GM18868 (cell line): ENCODE results near the gene SCUBE3.
A peak's percentile ranks its signal among the peaks of the same experiment; 100 is the strongest.

Experiments
- ATAC-seq: cut with Tn5 transposase; IDR thresholded peaks from one replicate; pipeline ENCODE4 v1.9.1; 2021; ENCODE audit warnings: mild to moderate bottlenecking, moderate library complexity; ENCODE audit not compliant: unreplicated experiment

The SCUBE3 gene

DNA sequence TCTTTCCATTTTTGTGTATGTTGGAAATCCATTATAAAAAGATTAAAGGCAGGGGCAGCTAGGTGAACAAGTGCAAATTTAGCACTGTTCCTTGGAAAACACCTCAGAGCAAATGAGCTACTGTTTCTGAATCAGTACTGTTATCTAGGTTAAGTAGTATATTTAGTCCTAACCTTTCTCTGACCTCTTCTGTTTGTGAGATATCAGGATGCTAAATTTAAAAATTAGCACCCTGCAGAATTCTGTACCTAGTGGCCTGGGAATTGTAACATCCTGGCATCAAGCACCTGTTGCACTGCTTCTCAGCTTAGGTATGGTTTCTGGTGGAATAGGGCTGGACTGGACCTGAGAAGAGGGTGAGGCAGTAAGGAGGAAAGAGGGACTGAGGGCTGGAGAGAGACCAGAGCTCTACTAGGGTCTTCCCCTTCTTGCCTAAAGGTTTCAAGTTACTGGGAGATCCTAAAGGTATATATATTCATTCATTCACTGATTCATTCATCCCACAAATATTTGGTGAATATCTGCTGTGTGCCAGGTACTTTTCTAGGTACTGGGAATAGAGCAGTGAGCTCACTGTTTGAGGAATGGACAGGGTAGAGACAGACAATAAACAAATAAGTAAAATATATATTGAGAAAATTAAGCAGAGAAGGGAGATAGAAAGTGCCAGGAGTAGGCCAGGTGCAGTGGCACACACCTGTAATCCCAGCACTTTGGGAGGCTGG is 51.0 kb downstream of the SCUBE3 start:
- no peak for ATAC-seq

DNA sequence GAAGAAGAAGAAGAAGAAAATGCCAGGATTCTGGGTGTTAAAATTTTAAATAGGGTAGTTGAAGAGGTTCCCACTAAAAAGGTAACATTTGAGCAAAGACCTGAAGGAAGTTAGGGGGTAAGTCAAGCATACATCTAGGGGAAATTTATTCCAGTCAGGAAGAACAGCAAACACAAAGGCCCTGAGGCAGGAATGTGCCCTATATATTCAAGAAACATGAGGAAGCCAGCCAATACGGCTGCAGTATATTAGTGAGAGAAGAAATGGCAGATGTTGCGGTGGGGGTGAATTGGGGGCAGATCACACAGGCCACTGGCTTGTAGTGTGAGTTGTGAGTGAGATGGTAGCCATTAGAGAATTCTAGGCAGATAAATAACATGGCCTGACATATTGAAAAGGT is 51.8 kb downstream of the SCUBE3 start:
- ATAC-seq: no peak

DNA sequence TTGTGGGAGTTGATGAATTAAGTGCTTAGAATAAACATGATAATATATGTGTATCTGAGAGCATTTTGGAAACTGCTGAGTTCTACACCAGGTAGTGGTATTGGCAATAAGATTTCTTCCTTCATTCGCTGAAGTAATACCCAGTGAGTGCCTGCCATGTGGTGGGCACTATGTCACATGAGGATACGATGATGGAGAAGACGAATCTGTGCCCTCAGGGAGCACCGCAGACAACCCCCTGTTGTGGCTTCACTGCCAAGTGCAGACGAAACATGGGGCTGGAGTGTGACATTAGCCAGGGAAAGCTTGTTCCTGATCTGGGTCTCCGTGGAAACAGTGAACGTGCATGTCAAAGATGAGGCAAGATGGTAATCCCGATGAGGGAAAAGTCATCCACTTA is 53.7 kb downstream of the SCUBE3 start:
- no peak for ATAC-seq

DNA sequence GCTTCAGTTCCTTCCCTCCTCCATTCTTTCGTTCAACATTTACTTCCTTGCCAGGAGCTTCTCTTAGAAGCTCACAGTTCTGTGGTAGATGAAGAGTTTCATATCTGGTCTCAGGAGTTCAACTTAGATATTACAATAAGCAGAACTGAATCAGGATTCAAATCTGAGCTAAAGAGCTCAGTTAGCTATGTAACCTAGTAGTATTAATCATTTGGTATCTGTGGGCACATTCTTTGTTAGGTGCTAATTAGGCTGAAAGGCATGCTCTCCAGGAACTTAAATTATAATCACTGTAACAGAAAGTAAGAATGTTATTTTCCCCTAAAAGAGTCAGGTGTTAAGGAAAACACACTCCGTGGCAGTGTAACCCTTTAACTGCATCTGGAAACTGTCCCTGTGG is 54.1 kb downstream of the SCUBE3 start:
- ATAC-seq: no peak

DNA sequence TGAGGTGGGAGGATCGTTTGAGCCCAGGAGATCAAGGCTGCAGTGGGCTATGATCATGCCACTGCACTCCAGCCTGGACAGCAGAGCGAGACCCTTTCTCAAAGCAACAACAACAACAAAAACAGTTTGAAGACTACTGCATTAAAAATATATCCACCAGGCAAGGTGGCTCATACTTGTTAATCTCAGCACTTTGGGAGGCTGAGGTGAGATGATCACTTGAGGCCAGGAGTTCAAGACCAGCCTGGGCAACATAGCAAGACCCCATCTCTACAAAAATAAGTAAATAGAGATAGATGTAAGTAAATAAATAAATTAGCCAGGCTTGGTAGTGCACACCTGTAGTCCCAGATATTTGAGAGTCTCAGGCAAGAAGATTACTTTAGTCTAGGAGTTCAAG is 58.2 kb downstream of the SCUBE3 start:
- no peak for ATAC-seq

DNA sequence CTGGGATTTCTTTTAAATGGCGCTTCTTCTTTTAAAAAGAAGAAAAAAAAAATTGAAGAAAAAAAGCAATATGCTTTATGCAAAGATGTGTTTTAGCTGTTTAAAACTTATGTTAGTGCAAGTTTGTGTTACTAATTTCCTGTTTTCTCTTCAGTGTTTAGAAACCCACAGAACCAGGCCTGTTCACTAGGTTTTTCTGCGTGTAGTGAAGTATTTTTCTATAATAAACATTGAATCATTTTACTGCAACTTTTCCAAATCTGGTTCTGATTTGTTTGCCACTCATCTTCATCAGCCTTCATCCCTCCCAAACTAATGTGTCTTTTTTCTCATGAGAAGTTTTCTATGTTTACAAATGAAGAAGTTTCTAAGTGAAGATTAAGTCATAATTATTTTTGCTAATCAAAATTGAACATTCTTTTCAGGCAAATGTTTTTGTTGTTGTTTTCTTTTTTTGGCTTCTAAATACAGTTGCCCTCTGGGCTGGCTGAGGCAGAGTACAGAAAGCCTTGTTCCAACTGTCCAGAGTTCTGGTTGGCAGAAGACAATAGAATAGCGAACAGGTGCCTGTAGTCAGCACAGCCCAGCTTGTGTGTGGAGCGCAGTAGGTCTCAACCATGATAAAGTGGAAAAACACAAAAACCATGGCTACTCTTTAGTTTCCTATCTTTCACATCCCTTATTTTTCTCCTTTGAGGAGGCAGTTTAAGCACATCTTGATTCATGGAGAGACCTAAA is 60.2 kb downstream of the SCUBE3 start:
- ATAC-seq: no peak

DNA sequence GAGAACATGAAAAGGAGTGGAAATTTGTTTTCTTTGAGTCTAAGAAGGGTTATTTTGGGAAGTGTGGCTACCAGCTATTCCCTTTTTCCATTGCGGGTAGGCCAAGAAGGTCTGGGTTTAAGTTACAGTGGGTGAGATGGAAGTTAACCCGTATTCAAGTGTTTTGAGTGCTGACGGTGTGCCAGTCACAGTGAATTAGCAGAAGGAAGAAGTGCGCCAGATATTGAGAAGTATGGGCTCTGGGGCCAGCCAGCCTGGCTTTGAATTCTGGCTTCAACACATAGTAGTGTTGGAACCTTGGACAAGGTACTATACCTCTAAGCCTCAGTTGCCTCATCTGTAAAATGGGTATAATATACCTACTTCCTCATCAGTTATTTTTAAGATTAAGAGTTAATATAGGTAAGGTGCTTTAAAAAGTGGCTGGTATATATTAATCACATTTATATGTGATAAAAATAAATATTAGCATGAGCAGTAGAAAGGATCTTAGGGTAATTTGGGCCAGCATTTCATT is 62.0 kb downstream of the SCUBE3 start:
- no peak for ATAC-seq

DNA sequence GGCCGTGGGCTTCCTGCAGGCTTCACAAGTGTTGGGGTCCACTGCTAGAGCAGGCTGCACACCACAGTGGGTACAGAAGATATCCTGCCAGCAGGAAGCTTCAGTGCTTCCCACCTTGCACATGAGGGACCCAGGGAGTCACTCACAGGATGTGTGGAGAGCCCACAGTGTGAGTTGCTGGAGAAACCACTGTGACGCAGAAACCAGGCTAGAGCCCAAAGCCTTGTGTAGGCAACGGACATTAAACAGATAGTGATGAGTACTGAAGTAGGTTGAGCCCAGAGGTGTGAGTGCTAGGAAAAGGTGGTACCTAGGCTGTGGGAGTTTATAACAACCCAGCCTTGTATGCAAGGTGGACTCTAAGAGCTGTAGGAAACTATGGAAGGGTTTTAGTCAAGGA is 65.0 kb downstream of the SCUBE3 start:
- ATAC-seq: no peak

DNA sequence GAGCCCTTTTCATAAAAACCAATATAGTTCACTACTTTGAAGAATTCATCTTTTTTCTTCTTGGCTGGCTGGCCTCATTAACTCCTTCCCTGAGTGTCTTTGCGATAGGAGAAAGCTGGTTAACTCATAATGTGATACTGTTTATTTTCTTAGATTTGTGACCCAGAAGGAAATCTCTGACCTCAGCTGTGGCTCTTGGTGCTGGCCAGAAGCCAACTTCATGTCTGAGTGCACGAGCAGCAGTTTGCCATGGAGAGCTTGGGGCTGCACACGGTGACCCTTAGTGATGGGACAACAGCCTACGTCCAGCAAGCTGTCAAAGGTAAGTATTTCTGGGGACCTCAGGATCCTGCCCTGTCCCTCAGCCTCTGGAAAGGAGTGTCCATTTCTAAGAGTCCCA is 67.1 kb downstream of the SCUBE3 start:
- no peak for ATAC-seq

DNA sequence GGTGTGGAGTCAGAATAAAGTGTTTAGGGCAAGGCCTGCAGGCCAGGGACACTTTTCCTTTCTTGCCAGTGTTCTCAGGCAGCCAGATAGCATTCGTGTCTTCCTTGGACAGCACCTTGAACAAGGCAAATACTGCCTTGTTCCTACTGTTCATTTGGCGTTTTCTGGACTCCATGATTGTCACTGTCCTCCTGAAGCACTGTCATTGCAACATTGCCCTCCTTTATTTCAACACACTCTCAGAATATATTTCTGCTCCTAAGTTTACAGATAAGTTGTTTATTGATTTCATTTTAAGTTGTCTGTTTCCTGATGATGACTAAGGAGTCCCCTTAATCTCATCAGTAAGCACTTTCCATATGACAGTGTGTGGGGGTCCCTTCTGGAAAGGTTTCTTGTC is 68.7 kb downstream of the SCUBE3 start:
- ATAC-seq: no peak

DNA sequence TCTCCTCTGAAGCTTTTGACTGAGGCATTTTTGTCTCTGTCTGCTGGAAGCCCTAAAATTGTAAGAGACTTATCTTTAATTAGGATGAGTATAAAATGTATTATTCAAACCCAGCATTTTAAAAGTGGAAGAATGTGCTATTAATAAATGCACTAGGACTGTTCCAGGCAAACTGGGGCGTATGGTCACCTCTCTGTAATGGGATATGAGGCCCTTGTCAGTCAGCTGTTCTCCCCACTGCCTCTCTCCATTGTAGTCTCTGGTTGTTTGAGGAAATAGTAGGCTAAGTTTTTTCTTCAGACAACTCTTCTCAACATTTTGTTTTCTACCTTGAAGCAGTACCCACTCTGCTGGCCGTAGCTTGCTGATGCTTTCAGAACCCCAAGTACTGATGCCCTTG is 69.6 kb downstream of the SCUBE3 start:
- ATAC-seq: no peak

DNA sequence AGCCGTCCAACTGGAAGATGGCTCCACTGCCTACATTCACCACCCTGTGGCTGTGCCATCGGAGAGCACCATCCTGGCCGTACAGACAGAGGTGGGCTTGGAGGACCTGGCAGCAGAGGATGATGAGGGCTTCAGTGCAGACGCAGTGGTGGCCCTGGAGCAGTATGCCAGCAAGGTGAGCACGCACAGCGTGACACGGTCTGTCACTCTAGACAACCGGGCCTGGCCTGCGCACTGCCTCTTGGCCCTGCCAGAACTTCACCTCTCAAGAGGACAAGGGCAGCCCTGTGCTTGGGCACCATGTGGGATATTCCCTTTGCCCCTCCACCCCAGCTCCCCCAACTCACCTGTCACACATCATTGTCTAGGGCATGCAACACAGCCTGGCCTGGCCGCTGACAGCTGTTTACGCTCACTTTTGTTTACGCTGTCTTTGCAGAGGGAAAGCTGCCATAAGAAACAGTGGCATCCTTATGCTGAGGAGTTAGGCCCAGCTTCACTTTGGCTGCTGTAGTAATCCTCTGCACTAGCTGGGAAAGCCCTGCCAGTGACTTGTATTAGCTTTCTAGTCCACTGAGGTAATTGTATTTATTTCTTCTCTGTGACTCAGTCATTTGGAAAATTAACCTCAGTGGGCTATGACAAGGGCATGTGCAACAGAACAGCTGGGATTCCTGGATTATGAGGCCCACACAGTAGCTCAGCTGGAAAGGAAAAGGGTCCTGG is 74.1 kb downstream of the SCUBE3 start:
- no peak for ATAC-seq

DNA sequence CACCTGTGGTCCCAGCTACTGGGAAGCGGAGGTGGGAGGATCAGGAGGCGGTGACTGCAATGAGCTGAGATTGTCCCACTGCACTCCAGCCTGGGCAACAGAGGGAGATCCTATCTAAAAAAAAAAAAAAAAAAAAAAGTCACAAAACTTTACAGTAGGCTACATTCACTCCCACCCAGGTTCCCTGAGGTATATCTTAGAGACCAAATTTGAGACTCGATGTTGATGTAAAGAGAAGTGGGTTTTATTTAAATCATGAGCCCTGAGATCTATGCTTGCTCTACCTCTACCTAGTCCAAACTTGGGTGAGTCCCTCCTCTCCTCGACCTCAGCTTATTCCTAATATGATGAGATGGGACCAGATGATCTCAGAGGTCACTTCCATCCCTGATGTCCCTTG is 75.1 kb downstream of the SCUBE3 start:
- ATAC-seq: no peak

DNA sequence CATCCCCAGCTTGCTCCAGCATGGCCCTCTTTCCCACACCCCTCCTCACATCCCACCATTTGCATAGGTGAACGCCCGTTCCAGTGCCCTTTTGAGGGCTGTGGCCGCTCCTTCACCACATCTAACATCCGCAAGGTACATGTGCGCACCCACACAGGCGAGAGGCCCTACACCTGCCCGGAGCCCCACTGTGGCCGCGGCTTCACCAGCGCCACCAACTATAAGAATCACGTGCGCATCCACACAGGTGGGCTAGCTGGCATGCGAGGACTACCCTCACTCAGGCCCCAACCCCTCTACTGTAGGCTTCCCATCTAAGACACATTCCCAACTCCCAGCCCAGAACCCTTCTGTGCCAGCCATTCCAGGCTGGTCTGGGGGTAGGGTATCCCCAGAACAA is 77.7 kb downstream of the SCUBE3 start:
- no peak for ATAC-seq

DNA sequence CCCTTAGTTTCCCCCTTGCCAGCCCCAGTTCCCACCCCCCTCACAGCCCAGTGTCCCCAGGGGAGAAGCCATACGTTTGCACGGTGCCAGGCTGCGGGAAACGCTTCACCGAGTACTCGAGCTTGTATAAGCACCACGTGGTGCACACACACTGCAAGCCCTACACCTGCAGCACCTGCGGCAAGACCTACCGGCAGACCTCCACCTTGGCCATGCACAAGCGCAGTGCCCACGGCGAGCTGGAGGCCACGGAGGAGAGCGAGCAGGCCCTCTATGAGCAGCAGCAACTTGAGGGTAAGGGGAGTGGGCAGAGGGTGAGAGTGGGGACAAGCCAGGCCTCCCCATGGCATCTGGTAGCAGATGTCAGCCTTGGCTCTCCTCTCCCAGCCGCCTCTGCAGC is 78.7 kb downstream of the SCUBE3 start:
- ATAC-seq: no peak

DNA sequence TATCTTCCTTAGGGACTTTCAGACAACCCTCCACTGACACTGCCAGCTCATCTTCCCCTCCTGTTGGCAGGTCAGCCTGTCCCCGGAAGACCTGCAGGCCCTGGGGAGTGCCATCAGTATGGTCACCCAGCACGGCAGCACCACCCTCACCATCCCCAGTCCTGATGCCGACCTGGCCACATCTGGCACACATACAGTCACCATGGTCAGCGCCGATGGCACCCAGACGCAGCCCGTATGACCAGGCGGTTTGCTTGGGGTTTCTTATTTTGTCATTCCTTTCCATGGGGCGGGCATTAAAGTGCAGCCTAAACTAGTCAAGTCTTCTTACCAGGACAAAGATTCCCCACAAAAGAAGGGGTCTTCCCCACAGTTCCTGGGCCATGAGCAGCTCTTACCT is 79.9 kb downstream of the SCUBE3 start:
- ATAC-seq: no peak

DNA sequence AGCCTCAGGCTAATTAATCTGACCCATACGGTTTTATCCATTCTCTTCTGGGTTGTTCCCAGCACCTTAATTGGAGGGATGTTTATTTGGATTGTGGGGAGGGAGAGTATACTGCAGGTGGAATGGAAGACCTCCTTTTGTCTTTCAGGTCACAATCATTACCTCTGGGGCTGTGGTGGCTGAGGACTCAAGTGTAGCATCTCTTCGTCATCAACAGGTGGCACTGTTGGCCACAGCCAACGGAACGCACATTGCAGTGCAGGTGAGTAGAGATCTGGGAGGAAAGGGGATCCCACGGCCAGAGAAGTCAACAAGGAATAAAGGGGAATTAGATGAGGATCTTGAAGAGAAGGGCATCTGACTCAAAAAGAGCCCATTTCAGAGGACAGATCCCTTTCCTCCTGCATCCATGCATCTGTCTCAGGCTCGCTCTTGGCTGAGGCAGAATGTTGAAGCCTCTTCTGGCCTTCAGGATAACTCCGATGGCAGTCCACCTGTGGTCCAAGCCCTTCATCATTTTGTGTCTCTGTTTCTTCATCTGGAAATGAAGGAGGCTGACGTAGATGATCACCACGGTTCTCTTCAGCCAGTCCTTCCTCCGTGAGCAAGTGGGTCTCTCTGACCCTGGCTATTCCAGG is 80.7 kb downstream of the SCUBE3 start:
- ATAC-seq: peak; percentile 33

DNA sequence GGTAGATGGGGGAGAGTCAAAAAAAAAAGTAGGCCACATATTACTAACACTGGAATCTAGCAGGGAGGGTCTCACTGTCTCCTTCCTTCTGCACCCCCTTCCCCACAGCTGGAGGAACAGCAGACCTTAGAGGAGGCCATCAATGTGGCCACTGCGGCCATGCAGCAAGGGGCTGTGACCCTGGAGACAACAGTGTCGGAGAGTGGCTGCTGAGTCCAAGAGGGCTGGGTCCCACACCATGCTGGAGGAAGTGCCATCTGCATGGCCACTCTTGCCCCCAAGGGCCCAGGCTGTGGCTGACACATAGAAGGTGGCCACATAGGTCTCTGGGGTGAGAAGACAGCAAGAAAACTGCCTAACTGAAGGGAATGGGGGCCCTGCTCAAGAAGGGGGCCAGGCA is 81.3 kb downstream of the SCUBE3 start:
- no peak for ATAC-seq

DNA sequence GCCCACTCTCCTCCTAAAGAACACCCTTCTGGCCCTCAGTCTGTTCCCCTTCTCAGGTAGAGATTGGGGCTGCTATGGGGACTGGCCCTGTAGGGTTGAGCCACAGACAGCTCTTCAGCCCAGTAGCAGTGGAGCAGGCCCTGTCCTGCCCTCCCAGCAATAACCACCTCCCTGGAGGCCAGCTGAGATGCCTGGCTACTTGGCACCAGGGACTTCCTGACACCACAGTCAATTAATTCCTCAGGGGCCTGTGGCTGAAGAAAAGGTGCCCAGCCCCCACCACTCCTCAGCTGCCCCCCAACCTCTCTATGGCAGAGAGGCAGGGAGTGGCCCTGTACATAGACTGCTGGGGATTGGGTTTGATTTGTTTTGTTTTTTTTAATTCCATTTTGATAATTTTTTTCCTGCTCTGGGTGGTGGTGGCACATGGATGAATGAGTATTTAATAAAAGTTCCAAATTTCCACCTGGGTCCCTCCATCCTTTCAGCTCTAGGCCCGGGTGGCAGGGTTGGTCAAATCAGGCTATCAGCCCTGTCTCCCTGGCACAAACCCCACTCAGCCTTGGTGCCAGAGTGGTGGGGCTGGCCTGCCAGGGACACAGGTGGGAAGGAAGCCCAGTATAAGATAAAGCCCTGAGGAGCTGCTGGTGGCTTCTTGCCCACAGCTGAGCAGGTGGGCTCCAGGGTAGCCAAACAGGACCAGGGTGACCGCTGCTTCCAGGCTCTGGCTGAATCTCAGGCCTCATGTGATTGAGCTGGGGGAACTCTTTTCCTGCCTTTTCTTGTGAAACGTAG is 82.0 kb downstream of the SCUBE3 start:
- ATAC-seq: no peak

DNA sequence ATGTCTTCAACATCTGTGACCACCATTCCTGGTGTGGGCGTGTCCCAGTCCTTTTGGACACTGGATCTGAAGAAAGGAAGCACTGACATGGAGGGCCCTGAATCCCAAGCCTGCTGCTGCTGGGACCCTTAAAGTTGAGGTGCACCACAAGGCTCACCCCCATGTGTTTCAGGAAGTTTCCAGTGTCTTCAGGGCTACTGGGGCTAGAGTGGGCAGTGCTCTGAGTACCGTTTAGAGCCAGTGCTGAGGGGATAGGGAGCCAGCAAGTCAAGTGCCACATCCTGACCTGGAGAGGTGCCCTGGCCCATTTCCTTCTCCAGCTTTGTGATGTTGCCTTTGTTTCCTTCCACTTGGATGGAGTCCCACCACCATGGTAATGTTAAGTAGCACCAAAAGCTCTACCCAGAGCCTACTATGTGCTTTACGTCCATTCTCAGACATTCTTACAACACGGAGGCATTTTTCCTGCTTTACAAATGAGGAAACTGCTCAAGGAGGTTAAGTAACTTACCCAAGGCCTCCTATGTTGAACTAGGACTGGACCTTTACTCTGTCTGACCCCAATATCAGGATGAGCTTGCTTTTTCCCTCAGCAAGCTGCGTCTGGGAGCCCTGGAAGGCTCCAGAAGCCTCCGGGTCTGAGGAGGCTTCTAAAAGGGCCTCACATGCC is 83.3 kb downstream of the SCUBE3 start:
- ATAC-seq: no peak
